Keratinocyte (primary cell): ENCODE results near the gene PDE9A. TPM values are rescaled to one million over a fixed set of nuclear protein-coding genes. Genes with fewer than 3 reads are reported as not detected.

Experiments
- DNase-seq: peaks from one replicate; pipeline ENCODE4 v3.0.0-alpha.2; 2011; ENCODE audit warnings: low read depth, missing footprints, low spot score
- FAIRE-seq: peaks from 2 replicates; lab custom pipeline; 2011; peaks lifted over from hg19 to GRCh38; lab: Jason Lieb, UNC
- H2AFZ ChIP-seq: 2 replicates; pipeline ENCODE4 v1.6.0; 2012; ENCODE audit warnings: low read length, control low read depth, inconsistent platforms; ENCODE audit not compliant: control insufficient read depth
- H3K27ac ChIP-seq: 2 replicates; pipeline ENCODE4 v1.5.1; 2011; ENCODE audit warnings: low read length; ENCODE audit not compliant: control insufficient read depth, insufficient read depth
- H3K27me3 ChIP-seq: 3 replicates; pipeline ENCODE4 v1.6.0; 2011; ENCODE audit warnings: low read length; ENCODE audit not compliant: control insufficient read depth, insufficient read depth; ENCODE audit errors: extremely low read depth
- H3K36me3 ChIP-seq, 2 experiments: 2 replicates in 1 of 2; 3 replicates in 1 of 2; pipeline ENCODE4 v1.5.1; 2011; ENCODE audit warnings: low read length in 2 of 2, mild to moderate bottlenecking in 1 of 2; ENCODE audit not compliant: control insufficient read depth in 2 of 2, insufficient read depth in 2 of 2; ENCODE audit errors: extremely low read depth in 1 of 2
- H3K4me1 ChIP-seq: 3 replicates; pipeline ENCODE4 v1.5.1; 2011; ENCODE audit warnings: low read length; ENCODE audit not compliant: control insufficient read depth, insufficient read depth; ENCODE audit errors: extremely low read depth
- H3K4me2 ChIP-seq: 3 replicates; pipeline ENCODE4 v1.6.0; 2011; ENCODE audit warnings: low read depth, low read length; ENCODE audit not compliant: control insufficient read depth, insufficient read depth; ENCODE audit errors: extremely low read depth
- H3K4me3 ChIP-seq, 3 experiments: fragments of 200-600 bp in 1 of 3; sonication (generic) in 1 of 3; 2 replicates in 2 of 3; 3 replicates in 1 of 3; pipeline ENCODE4 v1.5.1; 2011 to 2016; ENCODE audit warnings: low read length in 3 of 3, mild to moderate bottlenecking in 3 of 3, control low read depth in 2 of 3, inconsistent platforms in 1 of 3, low read depth in 1 of 3, mixed read lengths in 1 of 3, mixed run types in 1 of 3, moderate library complexity in 1 of 3; ENCODE audit not compliant: control insufficient read depth in 2 of 3, insufficient read depth in 2 of 3; ENCODE audit errors: extremely low read depth in 1 of 3
- H3K79me2 ChIP-seq: 2 replicates; pipeline ENCODE4 v1.6.0; 2012; ENCODE audit warnings: low read length; ENCODE audit not compliant: control insufficient read depth, insufficient read depth
- H3K9ac ChIP-seq: 3 replicates; pipeline ENCODE4 v1.6.0; 2011; ENCODE audit warnings: low read length; ENCODE audit not compliant: control insufficient read depth, insufficient read depth; ENCODE audit errors: extremely low read depth
- H3K9me1 ChIP-seq: 3 replicates; pipeline ENCODE4 v1.6.0; 2011; ENCODE audit warnings: low read length; ENCODE audit not compliant: control insufficient read depth, insufficient read depth; ENCODE audit errors: extremely low read depth
- H3K9me3 ChIP-seq: 2 replicates; pipeline ENCODE4 v1.5.1; 2012; ENCODE audit warnings: low read depth, low read length; ENCODE audit not compliant: control insufficient read depth
- H4K20me1 ChIP-seq: 3 replicates; pipeline ENCODE4 v1.6.0; 2011; ENCODE audit warnings: low read length; ENCODE audit not compliant: control insufficient read depth, insufficient read depth; ENCODE audit errors: extremely low read depth
- CTCF ChIP-seq, 3 experiments: IDR thresholded peaks in 1 of 3; conservative IDR thresholded peaks in 1 of 3; optimal IDR thresholded peaks in 1 of 3; 2 replicates in 2 of 3; 3 replicates in 1 of 3; pipeline versions ENCODE3 to v1.5.1; 2011; ENCODE audit warnings: low read length in 3 of 3, mild to moderate bottlenecking in 3 of 3, moderate library complexity in 2 of 3, control low read depth in 1 of 3, inconsistent platforms in 1 of 3; ENCODE audit not compliant: insufficient read depth in 2 of 3; ENCODE audit errors: extremely low read depth in 1 of 3
- EZH2 ChIP-seq: IDR thresholded peaks from one replicate; pipeline ENCODE4 v1.6.1; 2012; ENCODE audit warnings: inconsistent platforms, mild to moderate bottlenecking, low read length, moderate library complexity
- dilution Hi-C: fragments of 300-500 bp; cut with MboI; formaldehyde crosslinking; loops from one replicate; pipeline ENCODE4 v1.7.0; 2020; ENCODE audit warnings: low sequenced_read_pairs; ENCODE audit not compliant: extremely low pct_ligation_motif_present
- polyA plus RNA-seq, 5 experiments: library from polyadenylated mRNA; depleted of rRNA in 3 of 5; stranded (reverse) in 3 of 5; stranded (forward) in 1 of 5; unstranded in 1 of 5; fragments of >200 nt; gene quantifications; 1 replicate in 1 of 5; 2 replicates in 3 of 5; 3 replicates in 1 of 5; pipeline versions ENCODE4 v1.2.1 to v1.2.3, GENCODE V29; 2011 to 2012; ENCODE audit warnings: missing spikeins in 2 of 5, low read depth in 1 of 5, low replicate concordance in 1 of 5

PDE9A gene
- polyA plus RNA-seq, 1 donor (not counting 4 experiments of a cell fraction or from before 2014, with no cell fraction given), result 0.13 TPM

GRCh38 chr21:42691901-42692559 is 38.6 kb downstream of the PDE9A start:
- H3K4me2 ChIP-seq, result no peak overlapping the region
- dilution Hi-C loops, result no loop called here
- no peak overlapping the region for H2AFZ ChIP-seq
- H3K79me2 ChIP-seq, result no peaks in the 10 kb centered on the region
- no peak for DNase-seq
- H3K9me1 ChIP-seq, result no peaks in the 10 kb centered on the region
- H3K9me3 ChIP-seq, result peaks cover 5% of the 10 kb centered on the region
- H3K4me3 ChIP-seq, result no peak overlapping the region
- H3K9ac ChIP-seq, result no peak overlapping the region
- no peaks in the 10 kb centered on the region for H3K4me1 ChIP-seq
- H3K27ac ChIP-seq, result no peak overlapping the region
- no peak for FAIRE-seq
- no peaks in the 10 kb centered on the region for H3K27me3 ChIP-seq
- no peaks in the 10 kb centered on the region for H4K20me1 ChIP-seq
- H3K36me3 ChIP-seq, result no peaks in the 10 kb centered on the region
- no peak for TF ChIP-seq CTCF (optimal IDR thresholded peaks at IDR 0.05 in 1 of 3, IDR thresholded peaks at IDR 0.05 in 1 of 3, conservative IDR thresholded peaks at IDR 0.05 in 1 of 3; ENCODE audit: extremely low read depth in 1 of 3, insufficient read depth in 2 of 3, low read length in 3 of 3)
- TF ChIP-seq EZH2, result no peak

GRCh38 chr21:42692688-42693087 is 39.3 kb downstream of the PDE9A start:
- DNase-seq, result no peak
- H3K79me2 ChIP-seq, result no peaks in the 10 kb centered on the region
- H3K4me2 ChIP-seq, result no peak overlapping the region
- H3K4me1 ChIP-seq, result no peaks in the 10 kb centered on the region
- H3K4me3 ChIP-seq, result no peak overlapping the region
- H3K36me3 ChIP-seq, result no peaks in the 10 kb centered on the region
- H2AFZ ChIP-seq, result no peak overlapping the region
- peaks cover 5% of the 10 kb centered on the region for H3K9me3 ChIP-seq
- no peak overlapping the region for H3K9ac ChIP-seq
- no peaks in the 10 kb centered on the region for H3K27me3 ChIP-seq
- no peaks in the 10 kb centered on the region for H4K20me1 ChIP-seq
- no peak for FAIRE-seq
- no peaks in the 10 kb centered on the region for H3K9me1 ChIP-seq
- TF ChIP-seq CTCF (optimal IDR thresholded peaks at IDR 0.05 in 1 of 3, IDR thresholded peaks at IDR 0.05 in 1 of 3, conservative IDR thresholded peaks at IDR 0.05 in 1 of 3; ENCODE audit: extremely low read depth in 1 of 3, insufficient read depth in 2 of 3, low read length in 3 of 3) (no peak), EZH2 (no peak)
- dilution Hi-C loops, result no loop called here
- H3K27ac ChIP-seq, result no peak overlapping the region
